ENCODE measurements around the gene XAGE1A. TPM values are rescaled to one million over a fixed set of nuclear protein-coding genes. Genes with fewer than 3 reads are reported as not detected.

XAGE1A gene, protein sequence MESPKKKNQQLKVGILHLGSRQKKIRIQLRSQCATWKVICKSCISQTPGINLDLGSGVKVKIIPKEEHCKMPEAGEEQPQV
- not detected in 2 replicates for total RNA-seq

GRCh38 chrX:52495545-52496418 lies at the start of gene XAGE1A:
Gene XAGE1A (plus strand): TSS chrX:52495808. CDS start chrX:52497362, 1,554 bp downstream.

DNA sequence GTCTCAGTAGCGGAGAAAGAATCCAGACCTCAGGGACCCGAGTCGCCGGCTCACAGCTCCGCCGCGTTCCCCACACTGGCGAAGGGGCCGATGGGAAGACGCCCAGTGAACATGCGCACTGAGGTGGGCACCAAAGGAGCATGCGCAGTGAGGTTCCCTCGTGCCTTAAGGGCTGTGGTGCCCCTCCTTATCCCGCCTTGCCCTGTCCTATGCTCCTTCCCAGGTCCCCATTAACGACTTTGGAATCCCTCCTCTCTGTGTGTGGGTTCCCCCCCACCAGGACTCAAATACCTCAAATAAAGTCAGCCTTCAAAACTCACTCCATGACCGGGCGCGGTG lies 21.3 kb downstream of the XAGE1A start, which contains the start of gene XAGE1B:
Gene XAGE1B, minus strand, starts transcription at position 77 of the 339 bp plus-strand sequence. CDS start 1,536 bp downstream, outside the sequence.

Small RNA genes within 50 kb of the gene (small RNA-seq; reads per million reads assigned to genes)
- gene BX510359.8 (not detected), gene RBM22P7 (not detected)

Other genes with a start within 250 kb of the XAGE1A start
- gene XAGE2, start 126.8 kb upstream of the XAGE1A start, total RNA-seq = not detected in 2 replicates
- gene XAGE1B, start 21.3 kb downstream of the XAGE1A start, total RNA-seq = not detected in 2 replicates
- gene SSX7, start 159.1 kb downstream of the XAGE1A start, total RNA-seq = not detected in 2 replicates
- not detected in 2 replicates for gene SSX2, start 211.4 kb downstream of the XAGE1A start, total RNA-seq

Data from vein endothelial cell (primary cell).